ENCODE results near the gene LRRN3.

Gene LRRN3

GRCh38 chr7:111173528-111173927, 82.6 kb downstream of the LRRN3 start:
- no peak for DNase-seq (ENCODE audit: low read depth)
- TF ChIP-seq CTCF (IDR thresholded peaks at IDR 0.05; ENCODE audit: low read depth, low read length, missing control alignments), result no peak
- in situ Hi-C loops (cut with HindIII; ENCODE audit: low sequenced_read_pairs), result no loop called here
- H3K4me3 ChIP-seq (ENCODE audit: low read depth, low read length), result no peak overlapping the region

- no peak for DNase-seq (ENCODE audit: low read depth)
- no peak overlapping the region for H3K4me3 ChIP-seq (ENCODE audit: low read depth, low read length)
- in situ Hi-C loops (cut with HindIII; ENCODE audit: low sequenced_read_pairs), result no loop called here
- TF ChIP-seq CTCF (IDR thresholded peaks at IDR 0.05; ENCODE audit: low read depth, low read length, missing control alignments), result no peak
Measured at GRCh38 chr7:111173990-111174389, 83.1 kb downstream of the LRRN3 start.

- no peak for DNase-seq (ENCODE audit: low read depth)
- TF ChIP-seq CTCF (IDR thresholded peaks at IDR 0.05; ENCODE audit: low read depth, low read length, missing control alignments), result no peak
- in situ Hi-C loops (cut with HindIII; ENCODE audit: low sequenced_read_pairs), result no loop called here
- H3K4me3 ChIP-seq (ENCODE audit: low read depth, low read length), result no peak overlapping the region
Measured at GRCh38 chr7:111174510-111174909, 83.6 kb downstream of the LRRN3 start.
